GM12892 (cell line): Measurements from ENCODE around the gene SOX6.

Source experiments
- POLR2A ChIP-seq: IDR thresholded peaks from 2 replicates; pipeline ENCODE4 v1.6.1; 2011; ENCODE audit warnings: low read depth, low read length, control low read depth
- TAF1 ChIP-seq: IDR thresholded peaks from 2 replicates; pipeline ENCODE4 v1.6.1; 2011; ENCODE audit warnings: low read depth, mild to moderate bottlenecking, control low read depth, low read length, borderline replicate concordance

DNA sequence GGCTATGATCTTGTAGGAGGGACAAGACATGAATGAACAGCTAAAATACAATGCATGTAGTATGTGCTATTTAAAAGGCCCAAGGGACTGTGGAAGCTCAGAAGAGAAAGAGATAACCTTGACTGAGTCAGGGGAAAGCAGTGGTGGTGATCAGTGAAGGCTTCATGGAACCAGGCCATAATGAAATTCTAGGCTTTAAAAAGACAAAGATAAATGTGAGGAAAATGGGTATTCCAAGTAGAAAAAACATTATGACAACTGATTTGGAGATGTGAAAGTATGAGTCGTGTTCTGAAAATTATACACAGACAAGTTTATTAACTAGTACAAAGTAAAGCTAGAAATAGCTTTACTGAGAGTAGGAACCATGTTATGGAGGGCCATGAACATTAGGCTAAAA is 189.8 kb downstream of the SOX6 start:
- TF ChIP-seq POLR2A (no peak), TAF1 (no peak)
